Cardiac septum (tissue), 1 donor: ENCODE measurements around the gene ST8SIA3. TPM values are rescaled to one million over a fixed set of nuclear protein-coding genes. Genes with fewer than 3 reads are reported as not detected.
"Not testable (repeated sequence)": the region's sequence is repeated elsewhere in the genome, so short reads cannot be mapped to it uniquely, and the experiment has no call there.

ENCODE experiments used
- DNase-seq: peaks from one replicate; pipeline ENCODE4 v3.0.0-alpha.2; 2020; ENCODE audit warnings: low spot score
- intact Hi-C: fragments of 100-400 bp; cut with DNase I; formaldehyde crosslinking; loops from one replicate; pipeline ENCODE4 v1.14.0; 2022
- total RNA-seq: library from RNA; stranded (reverse); fragmentation: NEBNext Ultra II Directional; extraction: Animal tissue kit (Norgen Biotek cat#: 25700); gene quantifications from one replicate; pipeline ENCODE4 v1.2.1, GENCODE V29; 2021
- donor health status: DM: no; HTN: no; CAD: no.

The ST8SIA3 gene
- total RNA-seq, 1 donor from 2014 or later, result 0.35 TPM

GRCh38 chr18:57362714-57363113 lies 10.4 kb downstream of the ST8SIA3 start:
- no peak for DNase-seq
- intact Hi-C loops, result no loop called here

GRCh38 chr18:57364460-57364859 lies 12.1 kb downstream of the ST8SIA3 start:
- DNase-seq, result no peak
- intact Hi-C loops, result no loop called here

GRCh38 chr18:57366528-57367081 lies 14.2 kb downstream of the ST8SIA3 start:
- intact Hi-C loops, result no loop called here
- DNase-seq, result no peak

GRCh38 chr18:57372444-57372843 lies 20.1 kb downstream of the ST8SIA3 start:
- DNase-seq, result no peak
- intact Hi-C loops, result no loop called here

- DNase-seq, result no peak
- intact Hi-C loops, result no loop called here
These were observed 20.7 kb downstream of the ST8SIA3 start for GRCh38 chr18:57373017-57373416.

- intact Hi-C loops, result no loop called here
- no peak for DNase-seq
These were observed 24.1 kb downstream of the ST8SIA3 start for GRCh38 chr18:57376503-57376902.

GRCh38 chr18:57389271-57389670 lies 36.9 kb downstream of the ST8SIA3 start:
- intact Hi-C loops, result no loop called here
- no peak for DNase-seq

- intact Hi-C loops, result no loop called here
- DNase-seq, result no peak
These were observed 37.7 kb downstream of the ST8SIA3 start for GRCh38 chr18:57390044-57390443.

- DNase-seq, intact Hi-C loops: not testable (repeated sequence)
These were observed 42.4 kb downstream of the ST8SIA3 start for GRCh38 chr18:57394749-57395148.

- DNase-seq, intact Hi-C loops: not testable (repeated sequence)
These were observed 44.5 kb downstream of the ST8SIA3 start for GRCh38 chr18:57396831-57397230.

- no peak for DNase-seq
- intact Hi-C loops, result no loop called here
These were observed 45.2 kb downstream of the ST8SIA3 start for GRCh38 chr18:57397440-57398132.

- intact Hi-C loops, result no loop called here
These were observed 52.0 kb downstream of the ST8SIA3 start for GRCh38 chr18:57404345-57404744.

GRCh38 chr18:57409650-57410049 lies 57.3 kb downstream of the ST8SIA3 start:
- intact Hi-C loops, result no loop called here
- DNase-seq, result no peak

More at GRCh38 chr18:57404345-57404744, 52.0 kb downstream of the ST8SIA3 start:
- no peak for DNase-seq

GRCh38 chr18:57410749-57411148 lies 58.4 kb downstream of the ST8SIA3 start:
- intact Hi-C loops, result no loop called here
- no peak for DNase-seq

- intact Hi-C loops, result no loop called here
- DNase-seq, result no peak
These were observed 64.2 kb downstream of the ST8SIA3 start for GRCh38 chr18:57416542-57416941.

Other genes starting within 250 kb of the ST8SIA3 start
- not detected for gene BOD1L2, start 205.5 kb upstream of the ST8SIA3 start, total RNA-seq
- gene ONECUT2, start 82.8 kb downstream of the ST8SIA3 start, total RNA-seq, result 0.22 TPM
- gene FECH, start 234.1 kb downstream of the ST8SIA3 start, total RNA-seq, result 39.5 TPM